ENCODE measurements around the gene TYK2.

TYK2 gene

DNA sequence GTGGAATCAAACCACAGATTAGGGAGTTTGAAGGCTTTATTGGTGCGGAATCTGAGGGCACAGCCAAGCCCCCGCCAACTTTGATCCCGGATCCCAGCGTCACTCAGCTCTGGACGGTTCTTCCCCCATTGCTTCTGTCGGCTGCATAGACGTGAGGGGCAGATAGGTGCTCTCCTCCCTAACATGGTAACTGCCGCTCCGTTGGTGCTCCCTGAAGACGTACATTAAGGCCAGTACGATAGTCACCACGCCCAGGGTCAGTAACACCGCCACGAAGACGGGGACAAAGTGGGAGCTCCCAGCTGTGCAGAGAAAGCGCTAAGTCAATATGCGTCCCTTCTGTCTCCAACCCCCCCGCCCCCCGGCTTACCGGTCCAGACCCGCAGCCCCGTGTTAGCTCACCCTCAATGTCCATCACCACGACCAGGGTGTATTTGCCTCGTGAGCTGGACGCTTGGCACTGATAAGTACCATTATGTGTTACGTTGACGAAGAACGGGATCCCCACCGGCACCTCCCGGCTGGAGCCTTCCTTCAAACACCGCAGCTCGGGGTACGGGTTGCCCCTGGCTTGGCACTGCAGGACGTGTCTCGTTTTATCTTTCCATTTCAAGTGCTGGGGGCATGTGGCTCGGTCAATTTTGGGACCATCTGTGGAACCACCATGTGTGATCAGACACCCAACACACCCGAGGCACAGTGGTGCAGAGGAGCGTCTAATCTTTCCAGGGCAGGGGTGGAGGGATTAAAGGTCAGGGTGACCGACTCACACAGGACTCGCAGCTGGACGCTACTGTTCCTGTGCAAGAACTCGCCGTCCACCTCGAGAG lies 46.4 kb downstream of the TYK2 start:
- H3K27me3 ChIP-seq (ENCODE audit: control insufficient read depth, insufficient read depth, low read length), result no peaks in the 10 kb centered on the region
- no peak overlapping the region for H3K27ac ChIP-seq (ENCODE audit: low read depth, low read length)
- peaks cover 20% of the 10 kb centered on the region for H3K36me3 ChIP-seq (ENCODE audit: control insufficient read depth, insufficient read depth, low read length)
- H3K4me1 ChIP-seq (ENCODE audit: control insufficient read depth, insufficient read depth, low read length), result peaks cover 22% of the 10 kb centered on the region
- H3K9ac ChIP-seq (ENCODE audit: low read length), result peak overlapping the region; percentile 52
- no peaks in the 10 kb centered on the region for H3K9me3 ChIP-seq (ENCODE audit: control insufficient read depth, insufficient read depth, low read depth, low read length)
- peak overlapping the region; percentile 84 for H3K4me3 ChIP-seq (ENCODE audit: low read depth, low read length)

- Histone ChIP-seq H3K36me3 (ENCODE audit: control insufficient read depth, insufficient read depth, low read length) (peaks cover 28% of the 10 kb centered on the region), H3K27me3 (ENCODE audit: control insufficient read depth, insufficient read depth, low read length) (no peaks in the 10 kb centered on the region), H3K4me3 (ENCODE audit: low read depth, low read length) (peak within 1 kb of the TSS; percentile 84), H3K4me1 (ENCODE audit: control insufficient read depth, insufficient read depth, low read length) (peaks cover 17% of the 10 kb centered on the region; the same call in 1 of the 2 replicates), H3K27ac (ENCODE audit: low read depth, low read length) (peak within 1 kb of the TSS; percentile 84; the same call in 1 of the 2 replicates), H3K9ac (ENCODE audit: low read length) (peak within 1 kb of the TSS; percentile 95), H3K9me3 (ENCODE audit: control insufficient read depth, insufficient read depth, low read depth, low read length) (no peaks in the 10 kb centered on the region)
Observed at GRCh38 chr19:10332965-10333757, 47.2 kb downstream of the TYK2 start, which contains the start of gene RAVER1. Gene RAVER1 (minus strand): TSS chr19:10333529. CDS start chr19:10333507, 22 bp downstream.

- H3K9me3 ChIP-seq (ENCODE audit: control insufficient read depth, insufficient read depth, low read depth, low read length), result no peaks in the 10 kb centered on the region
- 0 out of 2 replicates have a peak overlapping the region, but pooled peaks have one; percentile 84 for H3K27ac ChIP-seq (ENCODE audit: low read depth, low read length)
- H3K27me3 ChIP-seq (ENCODE audit: control insufficient read depth, insufficient read depth, low read length), result no peaks in the 10 kb centered on the region
- H3K36me3 ChIP-seq (ENCODE audit: control insufficient read depth, insufficient read depth, low read length), result peaks cover 36% of the 10 kb centered on the region
- H3K4me1 ChIP-seq (ENCODE audit: control insufficient read depth, insufficient read depth, low read length), result peaks cover 17% of the 10 kb centered on the region; the same call in 1 of the 2 replicates
- peak overlapping the region; percentile 95 for H3K9ac ChIP-seq (ENCODE audit: low read length)
- peak overlapping the region; percentile 84 for H3K4me3 ChIP-seq (ENCODE audit: low read depth, low read length)
Observed at GRCh38 chr19:10332158-10332964, 48.0 kb downstream of the TYK2 start.

DNA sequence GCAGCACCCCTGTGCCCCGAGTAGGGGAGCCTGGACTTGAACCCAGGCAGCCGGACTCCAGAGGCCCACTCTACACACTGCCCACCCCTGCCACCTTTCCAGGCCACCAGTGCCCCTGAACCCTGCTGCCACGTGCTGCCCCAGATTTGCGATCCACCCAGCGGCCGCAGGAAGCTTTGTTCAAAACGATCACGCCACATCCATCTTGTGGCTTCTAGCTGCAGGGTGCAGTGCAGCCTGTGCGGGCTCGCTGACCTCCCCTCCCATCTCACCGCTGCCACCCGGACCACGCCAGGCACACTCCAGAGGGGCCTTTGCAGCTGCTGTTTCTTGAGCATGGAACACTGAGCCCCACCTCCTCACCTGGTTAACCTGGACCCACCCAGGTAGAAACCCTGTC lies 50.8 kb downstream of the TYK2 start:
- H3K27me3 ChIP-seq (ENCODE audit: control insufficient read depth, insufficient read depth, low read length), result no peaks in the 10 kb centered on the region
- H3K9me3 ChIP-seq (ENCODE audit: control insufficient read depth, insufficient read depth, low read depth, low read length), result no peaks in the 10 kb centered on the region
- peaks cover 60% of the 10 kb centered on the region for H3K36me3 ChIP-seq (ENCODE audit: control insufficient read depth, insufficient read depth, low read length)
- peaks cover 7% of the 10 kb centered on the region; the same call in 1 of the 2 replicates for H3K4me1 ChIP-seq (ENCODE audit: control insufficient read depth, insufficient read depth, low read length)
- H3K9ac ChIP-seq (ENCODE audit: low read length), result no peak overlapping the region
- H3K27ac ChIP-seq (ENCODE audit: low read depth, low read length), result no peak overlapping the region
- no peak overlapping the region for H3K4me3 ChIP-seq (ENCODE audit: low read depth, low read length)

DNA sequence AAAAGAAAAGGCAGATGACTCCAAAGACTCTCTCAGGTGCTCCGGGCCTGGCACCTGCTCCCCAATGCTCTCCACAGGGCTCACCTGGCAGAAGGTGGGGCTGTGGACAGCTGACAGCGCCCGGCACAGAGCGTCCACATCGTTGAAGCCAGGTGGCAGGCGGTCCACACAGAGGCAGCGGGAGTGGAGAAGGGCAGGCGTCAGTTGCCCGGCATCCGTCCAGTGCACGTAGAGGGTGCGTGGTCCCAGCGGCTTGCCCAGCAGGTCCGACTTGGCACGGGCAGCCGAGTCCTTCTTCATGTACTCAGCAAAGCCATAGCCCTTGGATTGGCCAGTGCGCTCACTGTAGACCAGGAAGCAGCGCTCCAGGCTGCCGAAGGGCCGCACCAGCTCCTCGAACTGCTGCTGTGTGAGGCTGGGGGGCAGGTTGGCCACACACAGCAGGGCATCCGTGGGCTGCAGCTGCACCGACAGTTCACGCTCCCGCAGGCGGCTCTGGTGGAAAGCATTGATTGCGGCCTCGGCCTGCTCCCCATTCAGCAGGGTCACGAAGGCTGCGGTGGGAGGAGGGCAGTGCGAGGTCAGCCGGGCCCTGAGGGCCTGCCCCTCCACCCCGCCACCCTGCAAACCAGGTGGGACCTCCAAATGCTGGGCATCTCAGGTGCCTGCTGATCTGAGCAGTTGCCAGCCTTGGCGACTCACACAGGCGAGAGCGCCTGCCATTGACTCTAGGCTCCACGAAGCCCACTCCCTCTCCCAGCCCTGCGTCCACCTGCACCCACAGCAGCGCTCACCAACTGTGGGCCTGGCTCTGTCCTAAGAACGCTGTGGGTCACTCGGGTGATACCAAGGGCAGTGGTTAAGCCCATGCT lies 51.6 kb downstream of the TYK2 start:
- no peaks in the 10 kb centered on the region for H3K27me3 ChIP-seq (ENCODE audit: control insufficient read depth, insufficient read depth, low read length)
- peaks cover 7% of the 10 kb centered on the region; the same call in 1 of the 2 replicates for H3K4me1 ChIP-seq (ENCODE audit: control insufficient read depth, insufficient read depth, low read length)
- no peaks in the 10 kb centered on the region for H3K9me3 ChIP-seq (ENCODE audit: control insufficient read depth, insufficient read depth, low read depth, low read length)
- no peak overlapping the region for H3K9ac ChIP-seq (ENCODE audit: low read length)
- H3K27ac ChIP-seq (ENCODE audit: low read depth, low read length), result no peak overlapping the region
- H3K4me3 ChIP-seq (ENCODE audit: low read depth, low read length), result no peak overlapping the region
- H3K36me3 ChIP-seq (ENCODE audit: control insufficient read depth, insufficient read depth, low read length), result peaks cover 68% of the 10 kb centered on the region

DNA sequence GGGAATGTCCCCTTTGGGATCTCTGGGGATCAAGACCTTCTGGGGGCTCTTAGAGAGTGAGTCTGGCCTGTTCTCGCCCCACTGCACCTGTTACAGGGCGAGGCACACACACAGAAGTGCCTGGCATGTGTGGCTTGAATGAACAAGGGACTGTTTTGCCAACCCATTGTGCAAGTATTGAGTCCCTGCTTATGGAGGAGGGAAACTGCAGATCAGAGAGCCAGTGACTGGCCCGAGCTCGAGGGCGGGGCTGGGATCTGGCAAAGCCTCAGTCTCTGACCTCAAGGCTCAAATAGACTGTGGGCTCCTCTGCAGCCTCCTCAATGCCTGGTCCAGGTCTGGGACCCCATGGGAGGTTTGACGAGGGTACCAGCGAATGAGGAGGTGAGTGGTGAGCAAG lies 52.6 kb downstream of the TYK2 start:
- H3K36me3 ChIP-seq (ENCODE audit: control insufficient read depth, insufficient read depth, low read length), result peaks cover 78% of the 10 kb centered on the region
- no peak overlapping the region for H3K4me3 ChIP-seq (ENCODE audit: low read depth, low read length)
- no peak overlapping the region for H3K27ac ChIP-seq (ENCODE audit: low read depth, low read length)
- H3K4me1 ChIP-seq (ENCODE audit: control insufficient read depth, insufficient read depth, low read length), result peaks cover 7% of the 10 kb centered on the region; the same call in 1 of the 2 replicates
- H3K9me3 ChIP-seq (ENCODE audit: control insufficient read depth, insufficient read depth, low read depth, low read length), result no peaks in the 10 kb centered on the region
- H3K27me3 ChIP-seq (ENCODE audit: control insufficient read depth, insufficient read depth, low read length), result no peaks in the 10 kb centered on the region
- H3K9ac ChIP-seq (ENCODE audit: low read length), result no peak overlapping the region

DNA sequence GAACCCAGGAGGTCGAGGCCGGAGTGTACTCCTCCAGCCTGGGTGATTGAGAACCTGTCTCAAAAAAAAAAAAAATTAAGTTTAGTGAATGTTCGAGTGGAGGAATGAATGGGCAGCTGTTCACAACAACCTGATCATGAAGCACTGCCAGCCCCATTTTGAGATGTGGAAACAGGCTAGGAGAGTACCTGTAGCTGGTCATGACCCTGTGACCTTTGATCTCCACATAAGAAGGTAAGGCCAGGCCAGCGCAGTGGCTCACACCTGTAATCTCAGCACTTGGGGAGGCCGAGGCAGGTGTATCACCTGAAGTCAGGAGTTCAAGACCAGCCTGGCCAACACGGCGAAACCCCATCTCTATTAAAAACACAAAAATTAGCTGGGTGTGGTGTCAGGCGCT lies 54.6 kb downstream of the TYK2 start:
- no peak overlapping the region for H3K27ac ChIP-seq (ENCODE audit: low read depth, low read length)
- H3K9me3 ChIP-seq (ENCODE audit: control insufficient read depth, insufficient read depth, low read depth, low read length), result no peaks in the 10 kb centered on the region
- no peaks in the 10 kb centered on the region for H3K27me3 ChIP-seq (ENCODE audit: control insufficient read depth, insufficient read depth, low read length)
- no peaks in the 10 kb centered on the region for H3K4me1 ChIP-seq (ENCODE audit: control insufficient read depth, insufficient read depth, low read length)
- H3K36me3 ChIP-seq (ENCODE audit: control insufficient read depth, insufficient read depth, low read length), result peaks cover 94% of the 10 kb centered on the region
- H3K9ac ChIP-seq (ENCODE audit: low read length), result no peak overlapping the region
- no peak overlapping the region for H3K4me3 ChIP-seq (ENCODE audit: low read depth, low read length)

DNA sequence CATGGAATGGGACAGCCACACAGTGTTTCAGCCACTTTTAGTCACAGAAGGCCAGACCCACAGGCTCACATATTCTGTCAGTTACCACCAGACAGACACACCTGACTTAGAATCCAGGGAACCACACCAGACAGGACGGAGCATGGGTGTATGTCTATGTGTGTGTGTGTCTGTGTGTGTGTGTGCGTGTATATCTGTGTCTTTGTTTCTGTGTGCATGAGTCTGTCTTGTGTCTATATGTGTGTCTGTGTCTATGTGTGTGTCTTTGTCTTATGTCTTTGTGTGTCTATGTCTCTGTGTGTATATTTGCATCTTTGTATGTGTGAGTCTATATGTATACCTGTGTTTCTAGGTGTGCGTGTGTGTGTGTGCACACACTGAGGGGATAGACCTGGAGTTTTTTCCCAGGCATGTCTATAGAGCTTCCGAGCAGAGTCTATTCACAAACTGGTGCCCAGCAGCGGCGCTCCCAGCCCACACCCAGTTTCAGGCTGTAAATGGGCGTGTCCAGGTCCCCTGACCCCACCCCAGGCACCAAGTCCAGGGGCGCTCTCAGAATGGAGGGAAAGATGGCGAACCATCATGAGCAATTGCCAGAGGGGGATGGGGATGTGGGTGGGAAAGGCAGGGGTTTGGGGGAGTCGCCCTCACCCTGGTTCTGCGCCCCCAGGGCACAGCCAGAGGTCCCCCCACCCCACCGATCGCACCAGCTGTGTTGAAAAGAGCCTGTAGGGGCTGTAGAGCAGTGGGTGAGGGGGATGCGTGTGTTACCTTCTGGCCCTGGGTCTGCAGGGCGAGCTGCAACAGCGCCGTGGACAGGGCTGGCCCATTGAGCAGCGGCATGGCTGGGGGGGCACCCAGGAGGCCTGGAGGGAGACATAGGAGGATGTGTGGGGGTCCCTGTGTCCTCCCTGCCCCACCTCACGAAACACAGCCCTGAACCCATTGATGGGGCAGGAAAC lies 58.2 kb downstream of the TYK2 start:
- H3K9me3 ChIP-seq (ENCODE audit: control insufficient read depth, insufficient read depth, low read depth, low read length), result no peaks in the 10 kb centered on the region
- H3K4me3 ChIP-seq (ENCODE audit: low read depth, low read length), result no peak overlapping the region
- H3K4me1 ChIP-seq (ENCODE audit: control insufficient read depth, insufficient read depth, low read length), result no peaks in the 10 kb centered on the region
- no peaks in the 10 kb centered on the region for H3K27me3 ChIP-seq (ENCODE audit: control insufficient read depth, insufficient read depth, low read length)
- H3K36me3 ChIP-seq (ENCODE audit: control insufficient read depth, insufficient read depth, low read length), result peaks cover 87% of the 10 kb centered on the region
- no peak overlapping the region for H3K27ac ChIP-seq (ENCODE audit: low read depth, low read length)
- H3K9ac ChIP-seq (ENCODE audit: low read length), result no peak overlapping the region

DNA sequence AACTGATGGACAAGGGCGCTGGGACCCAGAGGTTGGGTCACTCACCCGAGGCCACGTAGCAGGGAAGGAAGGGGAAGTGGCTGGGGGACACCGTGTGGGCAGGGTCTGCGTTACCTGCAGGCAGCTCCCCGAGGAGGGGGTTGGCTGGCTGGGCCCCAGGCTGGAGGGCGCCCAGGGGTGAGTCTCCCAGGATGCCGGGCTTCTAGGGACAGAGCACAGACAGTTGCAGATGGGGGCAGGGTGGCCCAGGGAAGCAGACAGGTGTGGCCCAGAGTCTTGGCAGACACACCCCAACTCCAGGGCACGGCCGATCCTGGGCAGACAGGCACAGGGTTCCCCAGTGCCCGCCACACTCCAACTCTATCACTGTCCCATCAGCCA lies 59.0 kb downstream of the TYK2 start:
- Histone ChIP-seq H3K36me3 (ENCODE audit: control insufficient read depth, insufficient read depth, low read length) (peaks cover 86% of the 10 kb centered on the region), H3K4me1 (ENCODE audit: control insufficient read depth, insufficient read depth, low read length) (0 out of 2 replicates have a peak, but pooled peaks cover 1% of the 10 kb centered on the region), H3K9me3 (ENCODE audit: control insufficient read depth, insufficient read depth, low read depth, low read length) (no peaks in the 10 kb centered on the region), H3K4me3 (ENCODE audit: low read depth, low read length) (no peak overlapping the region), H3K27me3 (ENCODE audit: control insufficient read depth, insufficient read depth, low read length) (no peaks in the 10 kb centered on the region), H3K9ac (ENCODE audit: low read length) (no peak overlapping the region), H3K27ac (ENCODE audit: low read depth, low read length) (no peak overlapping the region)

All from HUES6 (cell line).